Measurements from ENCODE around the gene CEP170B.

- TF ChIP-seq CTCF (IDR thresholded peaks at IDR 0.05; ENCODE audit: low read length) (no peak), EZH2 (IDR thresholded peaks at IDR 0.05; ENCODE audit: borderline replicate concordance, low read length) (no peak)
Measured at GRCh38 chr14:104929268-104930230, 64.5 kb downstream of the CEP170B start.
